IPS-NIHi11 (cell line): ENCODE data around the gene FN3K.

Source experiments
- DNase-seq: peaks from one replicate; pipeline ENCODE4 v3.0.0; 2012; ENCODE audit warnings: mixed read lengths, low spot score

FN3K gene

DNA sequence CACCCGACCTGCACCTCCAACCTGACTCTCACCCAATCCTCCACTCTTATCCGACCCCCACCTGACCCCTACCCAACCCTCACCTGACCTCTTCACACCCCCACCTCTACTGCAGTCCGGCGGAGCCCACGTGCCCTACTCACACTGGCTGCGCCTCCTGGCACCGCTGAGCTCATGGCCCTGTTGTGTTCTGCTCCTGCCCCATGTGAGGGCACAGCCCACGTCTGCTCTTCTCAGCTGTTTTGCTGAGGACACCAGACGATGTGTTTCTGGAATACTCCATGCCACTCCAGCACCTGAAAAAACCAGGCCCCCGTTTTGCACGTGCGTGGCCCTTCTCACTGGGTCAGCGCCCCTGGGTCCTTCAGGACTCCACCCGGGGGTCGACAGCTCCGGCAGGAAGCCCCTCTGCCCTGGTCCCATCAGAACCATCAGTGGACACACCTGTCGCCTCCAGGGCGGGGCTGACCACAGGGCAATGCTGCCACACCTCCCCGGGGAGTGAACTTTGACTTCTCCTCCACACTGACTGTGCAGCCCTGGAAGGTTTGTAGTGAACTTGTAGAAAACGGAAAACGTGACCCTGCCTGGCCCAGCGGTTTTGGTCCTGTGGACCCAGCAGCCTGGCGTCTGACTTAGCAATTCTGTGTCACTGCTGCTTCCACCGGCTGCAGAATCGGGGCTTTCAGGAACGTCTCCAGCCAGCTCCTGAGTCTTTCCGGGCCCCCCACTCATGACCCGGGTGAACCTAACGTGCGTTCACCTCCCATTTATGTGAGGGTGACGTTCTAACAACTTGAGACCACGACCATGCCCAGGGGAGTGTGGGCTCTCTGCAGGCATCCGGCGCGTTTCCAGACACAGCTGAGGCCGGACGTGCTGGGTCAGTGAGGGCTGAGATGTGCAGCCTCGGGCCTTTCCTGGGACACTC is 31.2 kb upstream of the FN3K start:
- DNase-seq: no peak

DNA sequence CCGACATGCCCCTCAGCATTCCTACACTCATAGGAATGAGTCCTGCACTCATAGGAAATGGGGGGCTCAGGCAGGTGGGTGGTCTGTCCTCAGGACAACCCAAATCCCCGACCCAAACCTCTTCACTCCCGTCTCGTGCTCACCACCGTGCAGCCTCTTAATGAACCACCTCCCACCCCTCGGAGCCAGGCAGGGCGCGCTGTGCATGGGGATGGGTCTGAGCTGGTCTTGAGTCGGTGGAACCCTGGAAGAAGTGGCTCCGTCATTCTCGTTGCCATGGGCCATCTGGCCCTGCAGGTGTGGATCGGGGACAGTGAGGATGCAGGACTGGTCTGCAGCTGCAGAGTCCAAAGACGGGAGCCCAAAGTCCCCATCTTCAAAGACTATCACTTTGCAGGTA is 30.5 kb upstream of the FN3K start:
- no peak for DNase-seq

DNA sequence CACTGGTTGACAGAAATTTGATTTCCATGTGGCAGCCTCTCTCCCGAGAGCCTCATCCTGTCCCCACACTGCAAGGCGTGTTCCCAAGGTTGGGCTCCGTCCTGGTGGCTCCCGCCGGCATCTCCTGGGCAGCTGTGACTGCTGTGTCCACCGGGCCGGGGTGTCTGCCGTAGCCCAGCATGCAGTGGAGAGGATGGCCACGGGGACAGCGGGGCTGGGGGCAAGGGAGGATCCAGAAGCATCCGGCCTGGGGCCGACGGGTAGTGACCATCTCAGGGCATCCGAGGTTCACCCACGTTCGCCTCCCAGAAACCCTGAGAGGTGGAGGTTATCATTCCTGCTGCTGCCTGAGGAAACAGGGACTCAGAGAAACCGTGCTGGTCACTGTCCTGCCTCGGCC is 29.7 kb upstream of the FN3K start:
- DNase-seq: no peak

DNA sequence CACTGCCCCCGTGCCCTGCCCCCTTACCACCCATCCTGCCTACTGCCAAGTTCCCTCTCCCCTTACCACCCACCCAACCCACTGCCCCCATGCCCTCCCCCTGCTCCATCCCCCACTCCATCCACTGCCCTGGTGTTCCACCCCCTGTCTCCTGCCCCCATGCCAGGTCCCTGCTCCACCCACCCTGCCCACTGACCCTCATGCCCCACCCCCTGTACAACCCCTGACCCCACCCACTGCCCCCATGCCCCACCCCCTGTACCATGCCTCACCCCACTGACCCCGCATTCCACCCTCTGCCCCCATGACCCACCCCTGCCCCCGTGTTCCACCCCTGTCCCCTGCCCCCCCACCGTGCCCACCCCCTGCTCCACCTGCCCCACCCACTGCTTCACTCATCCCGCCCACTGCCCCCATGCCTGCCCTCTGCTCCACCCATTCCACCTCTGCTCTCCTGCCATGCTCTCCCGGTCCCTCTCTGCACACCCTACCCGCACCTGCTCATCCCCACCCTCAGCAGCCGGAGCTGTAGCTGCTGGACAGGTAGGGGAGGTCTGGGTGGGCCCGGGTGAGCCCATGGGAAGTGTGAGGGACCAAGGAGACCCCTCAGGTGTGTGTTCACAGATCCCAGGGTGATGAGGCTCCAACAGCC is 26.3 kb upstream of the FN3K start:
- DNase-seq: peak; percentile 61

DNA sequence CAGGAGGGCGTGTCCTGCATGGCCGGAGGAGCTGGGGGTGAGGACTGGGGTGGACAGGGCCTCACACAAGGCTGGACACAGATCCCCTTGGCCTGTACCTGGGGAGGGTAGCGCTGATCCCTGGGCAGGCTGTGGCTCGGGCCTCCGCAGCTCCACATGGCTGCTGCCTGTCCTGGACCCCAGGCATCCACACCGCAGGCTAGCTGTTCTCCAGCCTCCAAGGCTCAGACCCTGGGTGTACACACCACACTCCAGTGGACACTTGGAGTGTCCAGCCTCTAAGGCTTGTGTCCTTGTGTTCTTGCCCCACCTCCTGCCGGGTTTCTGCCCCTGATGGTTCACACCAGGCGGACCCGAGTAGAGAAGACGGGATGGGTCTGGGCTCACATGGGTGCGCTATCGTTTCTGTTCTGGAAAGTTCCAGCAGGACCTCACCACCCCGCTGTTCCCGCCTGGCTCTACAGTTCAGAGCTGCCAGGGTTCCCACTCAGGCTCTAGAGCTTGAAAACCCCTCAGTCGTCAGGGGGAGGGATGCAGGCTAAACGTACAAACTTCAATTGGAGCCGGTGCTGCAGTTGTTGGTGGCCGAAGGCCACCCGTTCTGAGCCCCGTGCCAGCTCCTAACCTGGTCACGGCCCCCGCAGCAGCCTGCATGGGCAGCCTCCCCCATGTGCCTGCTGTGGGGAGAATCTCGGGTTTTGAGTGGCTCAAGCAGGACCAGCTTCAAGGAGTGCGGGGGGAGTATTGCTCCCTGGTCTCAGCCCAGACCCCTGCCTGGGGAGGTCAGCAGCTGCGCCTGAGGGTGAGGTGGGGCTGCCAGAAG is 25.5 kb upstream of the FN3K start:
- DNase-seq: no peak

DNA sequence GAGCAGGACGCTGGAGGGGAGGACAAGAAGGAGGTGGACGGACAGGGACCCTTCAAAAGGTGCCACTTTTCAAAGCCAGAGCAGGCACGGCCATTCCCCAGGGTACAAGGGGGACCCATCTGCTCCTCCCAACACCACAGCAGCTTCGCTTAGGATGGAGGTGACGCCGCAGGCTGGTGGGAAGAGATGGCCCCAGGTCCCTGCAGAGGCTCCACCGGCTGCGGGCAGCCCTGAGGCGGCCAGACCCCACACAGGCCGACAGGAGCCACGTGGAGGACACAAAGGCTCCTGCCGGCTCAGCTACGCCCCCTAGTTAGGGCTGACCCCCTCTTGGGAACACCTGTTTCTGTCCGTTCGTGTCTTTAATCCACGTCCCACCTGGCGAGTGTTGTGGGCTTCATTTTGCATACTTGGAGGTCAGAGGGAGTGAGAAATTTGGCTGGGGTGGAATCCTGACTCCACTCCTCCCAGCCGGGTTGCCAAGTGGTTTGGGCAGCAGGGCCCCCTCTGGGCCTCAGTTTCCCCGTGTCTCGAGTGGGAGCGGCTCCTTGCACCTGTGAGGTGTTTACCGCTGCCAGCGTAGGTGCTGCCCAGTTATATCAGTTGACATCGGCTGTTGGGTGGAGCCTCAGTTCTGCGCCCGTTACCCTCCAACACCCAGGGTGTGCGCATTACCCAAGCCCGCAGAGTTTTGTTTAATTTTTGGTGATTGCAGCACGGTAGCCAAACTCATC is 24.7 kb upstream of the FN3K start:
- peak; percentile 55 for DNase-seq

GRCh38 chr17:82713071-82713723 is 22.2 kb upstream of the FN3K start:
- no peak for DNase-seq

GRCh38 chr17:82716203-82717010 is 19.0 kb upstream of the FN3K start, which contains the start of gene FN3KRP:
FN3KRP (plus strand) TSS chr17:82716706; CDS start chr17:82716756, 50 bp downstream.
- peak; percentile 99 for DNase-seq

GRCh38 chr17:82718986-82719685 is 16.3 kb upstream of the FN3K start:
- DNase-seq: no peak

- no peak for DNase-seq
Observed at GRCh38 chr17:82720204-82720603, 15.2 kb upstream of the FN3K start.

DNA sequence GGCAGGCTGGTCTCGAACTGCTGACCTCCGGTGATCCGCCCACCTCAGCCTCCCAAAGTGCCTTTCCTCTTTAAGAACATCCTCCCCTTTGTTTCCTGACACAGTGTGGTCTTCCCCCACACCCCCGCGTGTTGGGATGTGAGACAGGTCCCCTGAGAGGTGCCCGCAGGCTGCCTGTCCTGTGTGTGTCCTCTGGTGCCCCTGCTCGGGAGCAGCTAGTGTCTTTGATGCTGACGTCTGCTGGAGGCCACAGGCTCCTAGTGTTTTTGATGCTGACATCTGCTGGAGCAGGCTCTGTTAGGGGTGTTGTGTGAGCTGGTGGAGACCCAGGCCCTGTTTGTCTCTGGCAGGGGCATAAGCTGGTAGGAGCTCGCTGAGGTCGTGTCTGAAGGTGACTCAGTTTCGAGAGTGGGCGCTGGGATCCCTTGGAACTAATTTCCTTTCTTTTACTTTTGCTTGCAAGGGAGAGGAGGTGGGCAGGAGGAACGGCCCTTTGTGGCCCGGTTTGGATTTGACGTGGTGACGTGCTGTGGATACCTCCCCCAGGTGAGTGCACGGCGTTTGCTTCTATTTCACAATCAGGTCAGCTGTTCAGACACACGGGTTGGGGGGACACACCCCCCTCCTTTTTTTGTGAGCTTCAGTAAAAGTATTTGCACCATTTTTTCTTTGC is 12.9 kb upstream of the FN3K start:
- no peak for DNase-seq

DNA sequence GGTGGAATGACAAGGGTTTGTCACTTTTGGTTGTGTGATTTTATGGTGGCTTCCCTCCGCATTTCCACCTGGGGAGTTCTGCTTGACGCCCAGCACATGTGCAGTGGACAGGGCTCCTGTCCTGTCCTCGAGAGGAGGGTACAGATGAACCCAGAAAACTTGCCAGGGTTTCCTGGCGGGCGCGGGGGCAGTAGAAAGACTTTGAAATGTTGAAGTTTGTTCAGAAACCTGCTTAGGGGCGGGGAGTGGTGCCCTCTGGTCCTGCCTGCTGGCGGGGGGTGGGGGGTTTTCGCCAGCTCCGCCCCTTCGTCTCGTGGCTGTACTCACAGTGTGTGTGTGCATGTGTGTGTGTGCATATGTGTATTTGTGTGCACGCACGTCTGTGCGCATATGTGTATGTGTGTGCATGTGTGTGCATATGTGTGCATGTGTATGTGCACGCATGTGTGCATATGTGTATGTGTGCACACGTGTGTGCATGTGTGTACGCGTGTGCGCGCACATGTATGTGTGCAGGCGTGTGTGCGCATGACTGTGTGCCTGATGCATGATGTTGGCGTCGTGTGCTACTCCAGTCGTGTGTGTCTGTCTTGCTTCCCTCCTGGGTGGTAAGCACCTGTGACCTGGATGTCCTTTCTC is 12.1 kb upstream of the FN3K start:
- DNase-seq: no peak

DNA sequence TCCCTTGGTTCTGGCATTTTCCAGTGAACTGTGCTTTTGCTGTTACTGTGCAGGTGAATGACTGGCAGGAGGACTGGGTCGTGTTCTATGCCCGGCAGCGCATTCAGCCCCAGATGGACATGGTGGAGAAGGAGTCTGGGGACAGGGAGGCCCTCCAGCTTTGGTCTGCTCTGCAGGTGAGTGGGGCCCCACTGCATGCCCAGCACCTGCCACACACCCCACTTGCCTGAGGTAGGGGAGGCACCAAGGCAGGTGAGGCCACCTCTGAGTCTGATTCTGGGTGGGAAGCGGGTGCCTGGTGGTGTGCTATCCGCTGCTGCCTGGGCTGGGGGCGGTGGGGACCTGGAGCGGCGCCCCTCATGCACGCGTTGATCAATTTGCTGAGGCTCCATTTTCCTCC is 9.0 kb upstream of the FN3K start:
- no peak for DNase-seq

GRCh38 chr17:82729479-82730260 is 5.7 kb upstream of the FN3K start:
- DNase-seq: no peak

DNA sequence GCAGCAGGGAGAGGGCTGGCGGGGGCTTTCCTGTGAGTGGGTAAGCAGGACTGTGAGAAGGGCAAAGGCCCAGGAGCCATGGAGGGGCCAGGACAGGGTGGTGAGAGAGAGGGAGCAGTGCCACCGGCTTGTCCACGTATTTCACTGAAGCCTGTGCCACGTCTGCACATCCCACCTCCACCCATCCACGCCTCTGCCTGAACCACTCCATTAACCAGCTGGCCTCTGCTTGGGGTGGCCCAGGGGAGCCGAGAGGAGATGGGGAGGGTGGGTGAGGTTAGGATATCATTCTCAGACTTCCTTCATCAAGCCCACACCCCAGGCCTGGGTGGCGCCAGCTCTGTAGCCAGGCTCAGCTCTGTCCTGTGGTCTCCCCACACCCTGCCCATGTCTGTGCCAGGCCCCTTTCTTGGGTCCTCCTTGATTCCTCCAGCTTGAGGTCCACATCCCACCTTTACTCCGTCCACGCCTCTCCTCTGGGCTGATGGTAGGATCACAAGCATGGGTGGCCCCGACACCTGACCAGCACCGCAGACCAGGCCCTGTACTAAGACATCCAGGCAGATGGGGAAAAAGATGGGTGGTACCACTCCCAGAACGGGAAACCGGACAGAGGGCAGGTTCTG is 3.2 kb upstream of the FN3K start:
- no peak for DNase-seq

- no peak for DNase-seq
Observed at GRCh38 chr17:82736511-82737185, 1.2 kb downstream of the FN3K start.
